CD4-positive, alpha-beta T cell treated with Interferon alpha-2 for 1 hour (primary cell): ENCODE measurements around the gene CIAPIN1.

Source experiments
- DNase-seq, 2 donors: peaks; one replicate each; pipeline ENCODE4 v3.0.0-alpha.2; 2020 to 2022

CIAPIN1 gene

DNA sequence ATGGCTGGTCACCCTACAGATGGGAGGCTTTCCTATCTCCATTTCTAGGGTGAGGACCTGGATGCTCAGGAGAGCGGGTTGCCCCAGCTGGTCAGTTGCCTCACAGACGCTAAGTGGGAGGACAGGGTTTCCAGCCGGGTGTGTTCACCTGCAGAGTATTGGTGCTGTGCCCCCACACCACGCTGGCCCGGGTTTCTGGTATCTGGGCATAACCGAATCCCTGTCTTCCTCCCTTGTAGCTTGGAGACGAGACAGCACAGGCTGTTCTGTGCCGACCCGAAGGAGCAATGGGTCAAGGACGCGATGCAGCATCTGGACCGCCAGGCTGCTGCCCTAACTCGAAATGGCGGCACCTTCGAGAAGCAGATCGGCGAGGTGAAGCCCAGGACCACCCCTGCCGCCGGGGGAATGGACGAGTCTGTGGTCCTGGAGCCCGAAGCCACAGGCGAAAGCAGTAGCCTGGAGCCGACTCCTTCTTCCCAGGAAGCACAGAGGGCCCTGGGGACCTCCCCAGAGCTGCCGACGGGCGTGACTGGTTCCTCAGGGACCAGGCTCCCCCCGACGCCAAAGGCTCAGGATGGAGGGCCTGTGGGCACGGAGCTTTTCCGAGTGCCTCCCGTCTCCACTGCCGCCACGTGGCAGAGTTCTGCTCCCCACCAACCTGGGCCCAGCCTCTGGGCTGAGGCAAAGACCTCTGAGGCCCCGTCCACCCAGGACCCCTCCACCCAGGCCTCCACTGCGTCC lies 65.2 kb downstream of the CIAPIN1 start:
- DNase-seq, result no peak

DNA sequence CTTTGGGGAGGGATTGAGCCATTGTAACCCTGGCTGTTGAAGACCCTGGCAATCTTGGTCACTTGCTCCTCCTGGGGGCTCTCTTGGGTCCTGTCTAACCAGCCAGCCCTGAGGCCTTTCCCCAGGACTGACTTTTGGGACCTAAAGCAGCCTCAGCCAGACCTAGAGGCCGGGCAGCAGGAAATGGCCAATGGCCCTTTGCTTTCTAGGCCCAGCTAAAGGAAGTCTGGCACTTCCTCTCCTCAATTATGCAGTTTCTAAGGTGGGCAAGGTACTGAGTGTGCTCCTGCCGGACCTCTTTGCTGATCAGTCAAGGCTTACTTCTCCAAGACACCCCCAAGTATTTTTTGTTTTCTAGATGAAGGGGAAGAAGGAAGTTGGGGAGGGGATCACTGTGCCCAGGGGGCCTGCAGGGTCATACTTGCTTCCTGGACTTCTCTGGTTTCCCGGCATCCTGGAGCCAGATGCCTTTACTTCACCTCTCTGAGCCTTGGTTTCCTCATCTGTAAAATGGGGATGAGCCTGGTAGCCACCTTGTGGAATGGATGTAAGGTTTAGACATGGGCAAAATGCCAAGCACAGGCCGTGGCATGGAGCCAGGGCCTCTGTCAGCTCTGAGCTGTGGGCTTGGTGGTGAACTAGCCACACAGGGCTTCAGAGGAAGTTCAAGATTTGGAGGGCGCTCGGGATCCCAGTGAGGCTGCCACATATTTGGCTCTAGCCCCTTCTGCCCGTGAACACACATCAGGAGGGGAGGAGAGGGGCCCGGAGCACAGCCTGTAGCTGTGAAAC lies 66.3 kb downstream of the CIAPIN1 start:
- peak in 1 of 2 donors; percentile 6 for DNase-seq

DNA sequence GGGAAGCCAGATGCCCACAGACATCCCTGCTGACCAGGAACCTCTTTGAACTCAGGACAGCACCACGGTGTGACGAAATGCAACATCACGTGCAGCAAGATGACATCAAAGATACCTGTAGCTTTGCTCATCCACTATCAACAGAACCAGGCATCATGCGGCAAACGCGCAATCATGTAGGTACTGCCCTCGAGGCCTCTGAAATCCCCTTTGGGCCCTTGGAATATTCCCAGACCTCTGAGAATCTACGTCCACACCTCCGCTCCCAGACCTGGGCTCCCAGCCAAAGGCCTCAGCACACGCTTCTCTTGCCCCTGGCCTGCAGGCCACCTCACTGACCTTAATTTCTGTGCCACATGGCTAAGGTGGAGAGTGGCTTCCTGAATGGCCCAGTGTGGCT lies 67.6 kb downstream of the CIAPIN1 start:
- DNase-seq, result no peak
